ENCODE data around the gene COX4I2.
"Not testable (repeated sequence)": the region's sequence is repeated elsewhere in the genome, so short reads cannot be mapped to it uniquely, and the experiment has no call there.

COX4I2 gene

GRCh38 chr20:31637660-31638059, at the start of gene COX4I2:
Gene COX4I2, plus strand, starts transcription at chr20:31637912. Its CDS starts 1,106 bp downstream, at chr20:31639018.
- no peak for DNase-seq (ENCODE audit: low spot score)

- no peak for DNase-seq (ENCODE audit: low spot score)
Observed at GRCh38 chr20:31590717-31591225, 46.9 kb upstream of the COX4I2 start.

GRCh38 chr20:31593221-31594001, 44.3 kb upstream of the COX4I2 start:
- peak; percentile 59 for DNase-seq (ENCODE audit: low spot score)

- DNase-seq (ENCODE audit: low spot score), result no peak
Observed at GRCh38 chr20:31594002-31594557, 43.6 kb upstream of the COX4I2 start.

- no peak for DNase-seq (ENCODE audit: low spot score)
Observed at GRCh38 chr20:31594558-31595379, 42.9 kb upstream of the COX4I2 start.

GRCh38 chr20:31595380-31595653, 42.4 kb upstream of the COX4I2 start:
- DNase-seq (ENCODE audit: low spot score), result no peak

- DNase-seq (ENCODE audit: low spot score), result peak; percentile 94
Observed at GRCh38 chr20:31595654-31596411, 41.9 kb upstream of the COX4I2 start.

GRCh38 chr20:31596412-31596715, 41.3 kb upstream of the COX4I2 start:
- DNase-seq (ENCODE audit: low spot score), result not testable (repeated sequence)

GRCh38 chr20:31596831-31597480, 40.8 kb upstream of the COX4I2 start:
- no peak for DNase-seq (ENCODE audit: low spot score)

- no peak for DNase-seq (ENCODE audit: low spot score)
Observed at GRCh38 chr20:31597481-31597855, 40.2 kb upstream of the COX4I2 start.

- no peak for DNase-seq (ENCODE audit: low spot score)
Observed at GRCh38 chr20:31602431-31602778, 35.3 kb upstream of the COX4I2 start.

- peak; percentile 30 for DNase-seq (ENCODE audit: low spot score)
Observed at GRCh38 chr20:31602779-31603441, 34.8 kb upstream of the COX4I2 start.

- DNase-seq (ENCODE audit: low spot score), result peak; percentile 87
Observed at GRCh38 chr20:31603822-31604566, 33.7 kb upstream of the COX4I2 start.

- no peak for DNase-seq (ENCODE audit: low spot score)
Observed at GRCh38 chr20:31604567-31605030, 33.1 kb upstream of the COX4I2 start.

GRCh38 chr20:31605031-31605901, 32.4 kb upstream of the COX4I2 start, which contains the start of gene ID1:
Gene ID1, plus strand, starts transcription at chr20:31605289. Its CDS starts 99 bp downstream, at chr20:31605388.
- peak; percentile 96 for DNase-seq (ENCODE audit: low spot score)

GRCh38 chr20:31605902-31606803, 31.6 kb upstream of the COX4I2 start:
- peak; percentile 55 for DNase-seq (ENCODE audit: low spot score)

GRCh38 chr20:31606804-31607639, 30.7 kb upstream of the COX4I2 start:
- DNase-seq (ENCODE audit: low spot score), result no peak
